AG09319 (cell line): ENCODE measurements around the gene SV2C.

Experiments
- DNase-seq: peaks from one replicate; pipeline ENCODE4 v3.0.0-alpha.2; 2010; ENCODE audit warnings: low read depth; ENCODE audit errors: extremely low read depth
- CTCF ChIP-seq: IDR thresholded peaks from 2 replicates; pipeline ENCODE4 v1.5.1; 2011; ENCODE audit warnings: low read depth, mild to moderate bottlenecking, inconsistent platforms, low read length, moderate library complexity

SV2C gene

GRCh38 chr5:76106149-76106548, 23.0 kb downstream of the SV2C start:
- no peak for TF ChIP-seq CTCF
- DNase-seq: no peak

- no peak for TF ChIP-seq CTCF
- no peak for DNase-seq
These were observed 28.4 kb downstream of the SV2C start for GRCh38 chr5:76111477-76112174.

GRCh38 chr5:76113103-76113502, 29.9 kb downstream of the SV2C start:
- no peak for TF ChIP-seq CTCF

GRCh38 chr5:76114179-76114851, 31.1 kb downstream of the SV2C start:
- DNase-seq: no peak
- no peak for TF ChIP-seq CTCF

More at GRCh38 chr5:76113103-76113502, 29.9 kb downstream of the SV2C start:
- no peak for DNase-seq

GRCh38 chr5:76125346-76125745, 42.2 kb downstream of the SV2C start:
- DNase-seq: no peak
- TF ChIP-seq CTCF: no peak

GRCh38 chr5:76125888-76126287, 42.7 kb downstream of the SV2C start:
- no peak for TF ChIP-seq CTCF
- DNase-seq: no peak

- no peak for DNase-seq
- TF ChIP-seq CTCF: no peak
These were observed 50.8 kb downstream of the SV2C start for GRCh38 chr5:76134003-76134402.
